ENCODE data around the gene NEUROG2. TPM values are rescaled to one million over a fixed set of nuclear protein-coding genes. Genes with fewer than 3 reads are reported as not detected.
A peak's percentile ranks its signal among the peaks of the same experiment; 100 is the strongest.
"Not testable (repeated sequence)": the region's sequence is repeated elsewhere in the genome, so short reads cannot be mapped to it uniquely, and the experiment has no call there.

The NEUROG2 gene
- total RNA-seq, 1 donor from 2014 or later = 1.2 TPM

DNA sequence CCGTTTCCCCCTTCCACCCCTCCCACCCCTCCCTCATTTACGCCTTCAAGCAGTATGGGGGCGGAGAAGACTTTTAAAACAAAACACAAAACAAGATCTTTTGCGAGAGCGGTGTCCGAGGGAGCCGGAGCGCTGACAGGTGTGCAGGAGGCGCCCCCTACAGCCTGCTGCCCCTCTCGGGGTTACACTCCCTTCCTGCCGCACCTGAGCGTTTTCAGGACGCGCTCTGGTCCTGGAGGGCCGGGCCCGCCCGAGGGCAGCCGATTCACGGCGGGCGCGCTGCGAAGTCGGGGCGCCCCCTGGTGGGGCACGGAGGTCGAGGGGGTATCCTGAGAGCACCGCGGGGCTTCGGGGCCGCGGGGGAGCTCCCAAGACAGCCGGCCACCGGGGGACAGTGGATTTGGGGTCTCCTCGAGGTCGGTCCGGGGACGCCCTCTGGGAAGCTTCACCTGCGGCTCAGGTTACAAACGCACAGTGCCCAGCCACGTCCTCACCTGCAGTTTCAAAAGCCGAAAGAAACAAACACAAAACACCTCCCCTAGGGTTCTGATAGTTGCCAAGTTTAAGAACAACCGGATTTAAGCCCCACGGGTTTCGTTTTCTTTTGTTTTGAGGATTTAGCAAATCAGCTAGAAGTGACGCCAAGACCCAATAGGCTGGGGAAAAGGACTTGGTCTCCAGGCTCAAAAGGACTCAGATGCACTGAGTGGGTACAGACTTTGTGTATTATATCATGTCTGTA, 8.0 kb upstream of the NEUROG2 start:
- peaks cover 89% of the 10 kb centered on the region for H3K27me3 Mint-ChIP-seq
- no peak overlapping the region for H3K27ac Mint-ChIP-seq
- H3K9me3 Mint-ChIP-seq = no peaks in the 10 kb centered on the region
- H3K4me3 Mint-ChIP-seq = peak overlapping the region; percentile 88
- peaks cover 10% of the 10 kb centered on the region for H3K4me1 Mint-ChIP-seq (ENCODE audit: unreplicated experiment)
- no peak for DNase-seq (ENCODE audit: extremely low spot score, unreplicated experiment)
- TF ChIP-seq, protein P1, sequence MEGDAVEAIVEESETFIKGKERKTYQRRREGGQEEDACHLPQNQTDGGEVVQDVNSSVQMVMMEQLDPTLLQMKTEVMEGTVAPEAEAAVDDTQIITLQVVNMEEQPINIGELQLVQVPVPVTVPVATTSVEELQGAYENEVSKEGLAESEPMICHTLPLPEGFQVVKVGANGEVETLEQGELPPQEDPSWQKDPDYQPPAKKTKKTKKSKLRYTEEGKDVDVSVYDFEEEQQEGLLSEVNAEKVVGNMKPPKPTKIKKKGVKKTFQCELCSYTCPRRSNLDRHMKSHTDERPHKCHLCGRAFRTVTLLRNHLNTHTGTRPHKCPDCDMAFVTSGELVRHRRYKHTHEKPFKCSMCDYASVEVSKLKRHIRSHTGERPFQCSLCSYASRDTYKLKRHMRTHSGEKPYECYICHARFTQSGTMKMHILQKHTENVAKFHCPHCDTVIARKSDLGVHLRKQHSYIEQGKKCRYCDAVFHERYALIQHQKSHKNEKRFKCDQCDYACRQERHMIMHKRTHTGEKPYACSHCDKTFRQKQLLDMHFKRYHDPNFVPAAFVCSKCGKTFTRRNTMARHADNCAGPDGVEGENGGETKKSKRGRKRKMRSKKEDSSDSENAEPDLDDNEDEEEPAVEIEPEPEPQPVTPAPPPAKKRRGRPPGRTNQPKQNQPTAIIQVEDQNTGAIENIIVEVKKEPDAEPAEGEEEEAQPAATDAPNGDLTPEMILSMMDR (conservative IDR thresholded peaks at IDR 0.05) = peak; percentile 88
- no peaks in the 10 kb centered on the region for H3K36me3 Mint-ChIP-seq

DNA sequence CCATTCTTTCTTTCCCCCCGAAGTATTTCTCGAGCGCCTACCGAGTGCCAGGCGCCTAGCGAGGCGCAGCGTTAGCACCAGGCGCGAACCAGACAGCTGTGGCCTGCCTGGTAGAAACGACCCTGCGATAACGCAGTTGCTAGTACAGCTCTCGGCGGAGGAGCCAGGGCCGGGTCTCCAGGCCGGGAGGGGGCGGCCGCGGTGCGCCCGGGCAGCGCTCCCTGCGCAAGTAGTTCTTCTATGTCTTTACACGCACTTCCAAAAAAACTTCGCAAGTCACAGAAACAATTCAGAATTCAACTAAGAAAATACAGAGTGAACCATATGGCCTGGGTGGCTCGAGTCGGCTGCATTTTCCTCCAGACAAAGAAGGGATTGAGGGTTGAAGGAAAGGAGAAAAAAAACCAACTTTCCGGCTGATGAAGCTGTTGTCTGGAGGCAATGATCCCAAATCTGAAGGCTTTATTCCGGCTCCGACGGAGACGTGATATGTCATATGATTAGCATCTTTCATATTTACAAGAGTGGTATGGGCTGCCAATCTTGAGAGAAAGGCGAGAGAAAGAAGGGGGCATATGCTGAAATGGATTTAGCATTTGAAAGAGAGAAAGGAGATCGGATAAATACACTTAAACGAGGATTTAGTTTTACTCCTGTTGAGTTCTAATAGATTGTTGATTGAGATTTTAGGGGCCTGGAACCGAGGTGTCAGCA, 7.2 kb upstream of the NEUROG2 start:
- no peak overlapping the region for H3K27ac Mint-ChIP-seq
- no peaks in the 10 kb centered on the region for H3K36me3 Mint-ChIP-seq
- H3K4me1 Mint-ChIP-seq (ENCODE audit: unreplicated experiment) = peaks cover 10% of the 10 kb centered on the region
- DNase-seq (ENCODE audit: extremely low spot score, unreplicated experiment) = no peak
- H3K4me3 Mint-ChIP-seq = peak overlapping the region; percentile 88
- peaks cover 95% of the 10 kb centered on the region for H3K27me3 Mint-ChIP-seq
- TF ChIP-seq, protein P1 (conservative IDR thresholded peaks at IDR 0.05) = peak; percentile 38
- no peaks in the 10 kb centered on the region for H3K9me3 Mint-ChIP-seq

DNA sequence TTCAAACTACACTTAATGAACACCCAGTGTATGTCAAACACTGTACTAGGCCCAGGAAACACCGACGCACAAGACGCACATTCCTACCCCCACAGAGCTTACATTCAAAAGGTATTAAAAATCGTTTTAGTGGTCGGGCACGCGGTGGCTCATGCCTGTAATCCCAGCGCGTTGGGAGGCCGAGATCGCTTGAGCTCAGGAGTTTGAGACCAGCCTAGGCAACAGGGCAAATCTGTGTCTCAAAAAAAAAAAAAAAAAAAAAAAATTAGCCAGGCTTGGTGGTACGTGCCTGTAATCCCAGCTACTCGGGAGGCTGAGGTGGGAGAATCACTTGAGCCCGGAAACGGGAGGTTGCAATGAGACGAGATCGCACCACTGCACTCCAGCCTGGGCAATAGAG, 6.5 kb upstream of the NEUROG2 start:
- Mint-ChIP-seq H3K4me1 (ENCODE audit: unreplicated experiment) (peaks cover 13% of the 10 kb centered on the region), H3K4me3 (peak overlapping the region; percentile 88), H3K27me3 (peaks cover 97% of the 10 kb centered on the region)
- not testable (repeated sequence) for H3K36me3 Mint-ChIP-seq; H3K27ac Mint-ChIP-seq; DNase-seq (ENCODE audit: extremely low spot score, unreplicated experiment); H3K9me3 Mint-ChIP-seq

DNA sequence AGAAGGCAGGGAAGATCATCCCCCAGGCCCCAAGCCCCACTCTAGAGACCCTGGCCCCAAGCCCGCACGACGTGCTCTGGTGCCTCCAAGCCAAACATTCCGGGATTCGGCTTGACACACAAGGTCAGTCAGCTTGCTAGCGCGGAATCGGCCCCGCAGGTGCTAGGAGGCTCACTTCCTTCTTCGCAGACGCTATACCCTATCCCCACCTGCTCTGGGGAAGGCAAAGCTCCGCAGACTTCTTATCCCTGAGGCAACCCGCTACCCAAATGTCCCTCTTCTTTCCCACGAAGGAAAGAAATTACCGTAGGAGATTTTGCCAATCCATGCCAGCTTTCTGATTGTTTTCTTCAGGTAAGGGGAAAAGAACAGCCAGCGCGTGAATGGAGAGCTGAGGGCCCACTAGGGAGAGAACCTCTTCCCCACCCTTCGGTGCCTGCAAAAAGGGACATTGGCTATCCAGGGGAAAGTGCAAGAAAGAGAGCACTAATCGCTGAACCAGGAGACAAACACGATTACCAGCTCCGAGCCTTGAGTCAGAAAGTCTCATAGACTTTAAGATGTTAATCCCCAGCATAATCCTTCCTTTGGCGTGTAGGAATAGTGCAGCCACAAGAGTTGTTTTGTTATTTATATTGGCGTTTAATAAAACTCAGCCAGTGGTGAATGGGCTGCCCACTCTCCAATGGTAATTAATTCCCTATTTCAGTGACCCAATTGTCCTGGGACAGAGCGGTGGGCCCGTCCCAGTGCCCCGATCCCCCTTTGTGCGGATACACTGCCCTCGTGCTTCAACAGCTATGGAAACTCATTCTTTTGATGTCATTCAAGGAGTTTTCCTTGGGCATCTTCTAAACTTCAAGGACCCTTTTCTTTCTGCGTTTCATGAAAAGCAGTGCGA, 5.4 kb upstream of the NEUROG2 start:
- Mint-ChIP-seq H3K27ac (no peak overlapping the region), H3K4me3 (peak overlapping the region; percentile 71), H3K4me1 (ENCODE audit: unreplicated experiment) (peaks cover 21% of the 10 kb centered on the region), H3K9me3 (no peaks in the 10 kb centered on the region), H3K36me3 (no peaks in the 10 kb centered on the region), H3K27me3 (peaks cover 99% of the 10 kb centered on the region)
- TF ChIP-seq, protein P1 (conservative IDR thresholded peaks at IDR 0.05) = no peak
- DNase-seq (ENCODE audit: extremely low spot score, unreplicated experiment) = no peak

DNA sequence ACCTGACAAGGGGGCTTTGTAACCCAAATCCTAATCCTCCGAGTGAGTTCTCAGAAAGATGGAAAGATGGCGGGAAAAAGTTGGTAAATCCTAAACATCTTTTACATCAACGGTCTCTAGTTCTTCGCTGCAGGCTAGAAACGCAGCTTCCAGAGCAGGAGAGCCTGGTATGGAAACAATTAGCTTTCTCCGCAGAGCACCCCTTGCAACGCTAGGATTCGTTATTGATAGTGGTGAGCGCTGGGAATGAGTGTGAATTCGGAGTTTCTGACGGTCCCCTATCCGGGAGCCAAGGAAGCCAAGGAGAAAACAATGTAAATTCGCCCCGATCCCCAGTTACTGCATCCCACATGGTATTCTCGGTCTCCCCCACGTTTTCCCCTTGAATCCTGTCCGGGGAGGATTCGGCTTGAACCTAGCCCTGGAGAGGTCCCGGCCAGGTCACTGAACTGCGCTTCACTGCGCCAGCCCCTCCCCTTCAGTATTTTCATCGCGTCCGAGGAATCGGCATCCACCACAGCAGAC, 4.7 kb upstream of the NEUROG2 start:
- Mint-ChIP-seq H3K4me3 (peak overlapping the region; percentile 71), H3K4me1 (ENCODE audit: unreplicated experiment) (peaks cover 21% of the 10 kb centered on the region), H3K27me3 (peaks cover 99% of the 10 kb centered on the region), H3K36me3 (no peaks in the 10 kb centered on the region), H3K27ac (no peak overlapping the region), H3K9me3 (no peaks in the 10 kb centered on the region)
- no peak for DNase-seq (ENCODE audit: extremely low spot score, unreplicated experiment)
- TF ChIP-seq, protein P1 (conservative IDR thresholded peaks at IDR 0.05) = no peak
